Measurements from ENCODE around the gene E2F3. TPM values are rescaled to one million over a fixed set of nuclear protein-coding genes. Genes with fewer than 3 reads are reported as not detected.
"Not testable (repeated sequence)": the region's sequence is repeated elsewhere in the genome, so short reads cannot be mapped to it uniquely, and the experiment has no call there.

Gene E2F3
- total and polyA plus RNA-seq, 12 donors = 5.2 to 12.0 (median 7.8) TPM

GRCh38 chr6:20464041-20464440 lies 62.4 kb downstream of the E2F3 start:
- 93 to 100% (median 96%) methylated on average over 2 of the region's 2 CpGs for WGBS, 4 donors
- H3K4me1 ChIP-seq (replicated peaks in 1 of 2) = no peaks in the 10 kb centered on the region
- no peak for DNase-seq
- no peak overlapping the region for H3K4me3 ChIP-seq
- H3K36me3 ChIP-seq (replicated peaks in 1 of 2) = no peaks in the 10 kb centered on the region
- no peaks in the 10 kb centered on the region for H3K9me3 ChIP-seq (replicated peaks in 1 of 3)
- no peak overlapping the region for H3K27ac ChIP-seq
- TF ChIP-seq POLR2A (IDR thresholded peaks at IDR 0.05) (no peak), CTCF (IDR thresholded peaks at IDR 0.05) (no peak)
- no peaks in the 10 kb centered on the region for H3K27me3 ChIP-seq
- intact Hi-C loops (cut with DNase I) = no loop called here

- intact Hi-C loops (cut with DNase I) = no loop called here
- Histone ChIP-seq H3K27me3 (no peaks in the 10 kb centered on the region), H3K36me3 (replicated peaks in 1 of 2) (no peaks in the 10 kb centered on the region), H3K27ac (no peak overlapping the region), H3K4me1 (replicated peaks in 1 of 2) (no peaks in the 10 kb centered on the region), H3K4me3 (no peak overlapping the region), H3K9me3 (replicated peaks in 1 of 3) (no peaks in the 10 kb centered on the region)
- DNase-seq = no peak
- TF ChIP-seq CTCF (IDR thresholded peaks at IDR 0.05) = no peak
- no peak for TF ChIP-seq POLR2A (IDR thresholded peaks at IDR 0.05)
- WGBS, 4 donors = 91 to 99% (median 96%) methylated on average over 4 of the region's 4 CpGs
These were observed 63.2 kb downstream of the E2F3 start for GRCh38 chr6:20464847-20465246.

- intact Hi-C loops (cut with DNase I); H3K4me3 ChIP-seq; DNase-seq; H3K9me3 ChIP-seq (replicated peaks in 1 of 3); H3K27ac ChIP-seq; H3K4me1 ChIP-seq (replicated peaks in 1 of 2); H3K36me3 ChIP-seq (replicated peaks in 1 of 2); H3K27me3 ChIP-seq: not testable (repeated sequence)
- 97 to 98% (median 98%) methylated on average over 4 of the region's 4 CpGs for WGBS, 4 donors
These were observed 63.9 kb downstream of the E2F3 start for GRCh38 chr6:20465616-20466015.

- no peaks in the 10 kb centered on the region for H3K4me1 ChIP-seq (replicated peaks in 1 of 2)
- H3K9me3 ChIP-seq (replicated peaks in 1 of 3) = no peaks in the 10 kb centered on the region
- no peak overlapping the region for H3K27ac ChIP-seq
- 86 to 93% (median 90%) methylated on average over 4 of the region's 4 CpGs for WGBS, 4 donors
- DNase-seq = no peak
- TF ChIP-seq CTCF (IDR thresholded peaks at IDR 0.05) = no peak
- no peak for TF ChIP-seq POLR2A (IDR thresholded peaks at IDR 0.05)
- no peaks in the 10 kb centered on the region for H3K36me3 ChIP-seq (replicated peaks in 1 of 2)
- no peak overlapping the region for H3K4me3 ChIP-seq
- H3K27me3 ChIP-seq = no peaks in the 10 kb centered on the region
- intact Hi-C loops (cut with DNase I) = no loop called here
These were observed 65.8 kb downstream of the E2F3 start for GRCh38 chr6:20467437-20467836.

- 88 to 93% (median 89%) methylated on average over 7 of the region's 7 CpGs for WGBS, 4 donors
- TF ChIP-seq CTCF (IDR thresholded peaks at IDR 0.05) (no peak), POLR2A (IDR thresholded peaks at IDR 0.05) (no peak)
- Histone ChIP-seq H3K4me3 (no peak overlapping the region), H3K4me1 (replicated peaks in 1 of 2) (no peaks in the 10 kb centered on the region), H3K36me3 (replicated peaks in 1 of 2) (no peaks in the 10 kb centered on the region), H3K27ac (no peak overlapping the region), H3K27me3 (no peaks in the 10 kb centered on the region), H3K9me3 (replicated peaks in 1 of 3) (no peaks in the 10 kb centered on the region)
- intact Hi-C loops (cut with DNase I) = no loop called here
- DNase-seq = no peak
These were observed 66.5 kb downstream of the E2F3 start for GRCh38 chr6:20468209-20468608.

All from adrenal gland (tissue), 12 donors.